ENCODE data around the gene ZDHHC11B. TPM values are rescaled to one million over a fixed set of nuclear protein-coding genes. Genes with fewer than 3 reads are reported as not detected.
"Not testable (repeated sequence)": the region's sequence is repeated elsewhere in the genome, so short reads cannot be mapped to it uniquely, and the experiment has no call there.

Gene ZDHHC11B
- polyA plus RNA-seq, 4 donors, result 2.2 to 18.8 (median 9.5) TPM

DNA sequence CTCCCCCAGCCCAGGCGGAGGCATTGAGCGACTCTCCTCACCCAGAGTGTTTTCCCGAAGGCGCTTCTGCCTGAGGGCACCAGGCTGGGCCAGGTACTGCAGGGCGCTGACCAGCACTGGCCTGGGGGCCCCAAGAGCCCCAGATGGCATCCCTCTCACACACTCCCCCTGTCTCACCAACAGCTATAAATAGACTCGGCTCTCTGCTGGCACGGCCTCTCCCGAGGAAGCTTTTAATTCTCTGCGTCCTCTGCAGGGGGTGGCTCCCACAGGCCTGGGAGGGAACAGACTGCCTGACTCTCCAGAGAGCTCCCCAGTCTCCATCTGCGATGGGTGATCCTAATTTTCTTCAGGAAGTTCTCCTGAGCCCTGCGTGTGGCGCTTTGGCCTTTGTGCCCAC, 2.2 kb downstream of the ZDHHC11B start:
- WGBS, 3 donors, result no CpG with 5 or more reads among the region's 12 CpGs
- H3K4me3 ChIP-seq (ENCODE audit: low read depth in 1 of 3, low read length in 3 of 3); H3K9me3 ChIP-seq (ENCODE audit: control insufficient read depth in 2 of 2, insufficient read depth in 1 of 2, low read depth in 1 of 2, low read length in 1 of 2); H3K4me1 ChIP-seq (ENCODE audit: control insufficient read depth in 3 of 3, insufficient read depth in 2 of 3, low read depth in 1 of 3, low read length in 2 of 3); FAIRE-seq; H3K27ac ChIP-seq (ENCODE audit: low read depth in 1 of 3, low read length in 2 of 3); DNase-seq; H3K27me3 ChIP-seq (ENCODE audit: control insufficient read depth in 3 of 3, insufficient read depth in 3 of 3, low read length in 3 of 3); H3K36me3 ChIP-seq (ENCODE audit: control insufficient read depth in 3 of 3, insufficient read depth in 2 of 3, low read depth in 1 of 3, low read length in 3 of 3): not testable (repeated sequence)

DNA sequence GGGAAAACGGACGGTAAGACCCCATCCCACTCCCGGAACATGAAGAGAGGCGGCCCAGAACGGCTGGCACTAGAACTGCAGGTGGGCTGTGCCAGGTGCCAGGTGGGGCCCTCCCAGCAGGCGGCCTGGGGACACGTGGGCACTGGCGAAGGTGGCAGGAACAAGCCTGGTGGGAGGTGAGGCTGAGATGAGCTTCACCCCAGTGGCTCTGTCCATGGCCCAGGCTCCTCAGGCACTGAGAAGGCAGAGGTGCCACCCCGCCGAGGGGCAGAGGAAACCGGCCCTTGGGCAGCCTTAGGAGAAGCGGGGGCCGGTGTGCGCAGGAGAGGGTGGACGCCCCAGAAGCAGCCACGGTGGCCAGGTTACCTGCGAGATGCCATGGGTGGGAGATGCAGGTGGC, 4.0 kb downstream of the ZDHHC11B start:
- 88 to 90% (median 89%) methylated on average over 11 to 17 of the region's 17 CpGs for WGBS, 3 donors
- DNase-seq; H3K27ac ChIP-seq (ENCODE audit: low read depth in 1 of 3, low read length in 2 of 3); FAIRE-seq; H3K4me1 ChIP-seq (ENCODE audit: control insufficient read depth in 3 of 3, insufficient read depth in 2 of 3, low read depth in 1 of 3, low read length in 2 of 3); H3K9me3 ChIP-seq (ENCODE audit: control insufficient read depth in 2 of 2, insufficient read depth in 1 of 2, low read depth in 1 of 2, low read length in 1 of 2); H3K27me3 ChIP-seq (ENCODE audit: control insufficient read depth in 3 of 3, insufficient read depth in 3 of 3, low read length in 3 of 3); H3K4me3 ChIP-seq (ENCODE audit: low read depth in 1 of 3, low read length in 3 of 3): not testable (repeated sequence)
- H3K36me3 ChIP-seq (ENCODE audit: control insufficient read depth in 3 of 3, insufficient read depth in 2 of 3, low read depth in 1 of 3, low read length in 3 of 3), result peaks cover 0 to 19% (median 0%) of the 10 kb centered on the region in 3 donors

- FAIRE-seq; H3K27ac ChIP-seq (ENCODE audit: low read depth in 1 of 3, low read length in 2 of 3); DNase-seq; H3K4me1 ChIP-seq (ENCODE audit: control insufficient read depth in 3 of 3, insufficient read depth in 2 of 3, low read depth in 1 of 3, low read length in 2 of 3); H3K27me3 ChIP-seq (ENCODE audit: control insufficient read depth in 3 of 3, insufficient read depth in 3 of 3, low read length in 3 of 3); H3K9me3 ChIP-seq (ENCODE audit: control insufficient read depth in 2 of 2, insufficient read depth in 1 of 2, low read depth in 1 of 2, low read length in 1 of 2); H3K4me3 ChIP-seq (ENCODE audit: low read depth in 1 of 3, low read length in 3 of 3): not testable (repeated sequence)
- WGBS, 3 donors, result 81 to 88% (median 85%) methylated on average over 5 to 9 of the region's 9 CpGs
- peaks cover 0 to 23% (median 0%) of the 10 kb centered on the region in 3 donors for H3K36me3 ChIP-seq (ENCODE audit: control insufficient read depth in 3 of 3, insufficient read depth in 2 of 3, low read depth in 1 of 3, low read length in 3 of 3)
Measured at GRCh38 chr5:778967-779366, 5.6 kb downstream of the ZDHHC11B start.

DNA sequence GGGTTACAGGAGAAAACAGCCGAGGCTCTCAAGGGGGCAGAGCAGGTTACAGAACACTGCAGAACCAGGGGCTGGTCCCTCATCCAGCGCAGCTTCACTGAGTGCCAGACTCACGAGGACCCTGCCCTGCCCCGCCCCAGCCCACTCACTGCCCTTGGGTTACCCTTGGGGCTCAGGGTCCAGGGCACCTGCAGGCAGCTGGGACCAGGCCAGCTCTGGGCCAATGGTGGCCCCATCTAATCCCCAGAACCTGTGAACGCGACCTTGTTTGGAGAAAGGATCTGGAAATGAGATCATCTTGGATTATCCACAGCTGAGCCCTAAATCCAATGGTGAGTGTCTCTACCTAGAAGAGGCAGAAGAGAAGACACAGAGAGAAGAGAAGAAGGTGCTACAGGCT, 6.1 kb downstream of the ZDHHC11B start:
- 89 to 92% methylated on average over 2 to 6 of the region's 6 CpGs; no CpG with 5 or more reads in 1 of the 3 donors for WGBS, 3 donors
- FAIRE-seq; DNase-seq; H3K27me3 ChIP-seq (ENCODE audit: control insufficient read depth in 3 of 3, insufficient read depth in 3 of 3, low read length in 3 of 3); H3K4me3 ChIP-seq (ENCODE audit: low read depth in 1 of 3, low read length in 3 of 3); H3K27ac ChIP-seq (ENCODE audit: low read depth in 1 of 3, low read length in 2 of 3); H3K9me3 ChIP-seq (ENCODE audit: control insufficient read depth in 2 of 2, insufficient read depth in 1 of 2, low read depth in 1 of 2, low read length in 1 of 2); H3K4me1 ChIP-seq (ENCODE audit: control insufficient read depth in 3 of 3, insufficient read depth in 2 of 3, low read depth in 1 of 3, low read length in 2 of 3): not testable (repeated sequence)
- H3K36me3 ChIP-seq (ENCODE audit: control insufficient read depth in 3 of 3, insufficient read depth in 2 of 3, low read depth in 1 of 3, low read length in 3 of 3), result peaks cover 0 to 27% (median 0%) of the 10 kb centered on the region in 3 donors

GRCh38 chr5:777756-778161, 6.8 kb downstream of the ZDHHC11B start:
- Histone ChIP-seq H3K27me3 (ENCODE audit: control insufficient read depth in 3 of 3, insufficient read depth in 3 of 3, low read length in 3 of 3) (no peaks in the 10 kb centered on the region), H3K4me1 (ENCODE audit: control insufficient read depth in 3 of 3, insufficient read depth in 2 of 3, low read depth in 1 of 3, low read length in 2 of 3) (no peaks in the 10 kb centered on the region), H3K9me3 (ENCODE audit: control insufficient read depth in 2 of 2, insufficient read depth in 1 of 2, low read depth in 1 of 2, low read length in 1 of 2) (no peaks in the 10 kb centered on the region), H3K27ac (ENCODE audit: low read depth in 1 of 3, low read length in 2 of 3) (no peak overlapping the region), H3K4me3 (ENCODE audit: low read depth in 1 of 3, low read length in 3 of 3) (no peak overlapping the region), H3K36me3 (ENCODE audit: control insufficient read depth in 3 of 3, insufficient read depth in 2 of 3, low read depth in 1 of 3, low read length in 3 of 3) (peaks cover 0 to 28% (median 0%) of the 10 kb centered on the region in 3 donors)
- DNase-seq, result no peak
- 94 to 96% (median 95%) methylated on average over 18 to 36 of the region's 36 CpGs for WGBS, 3 donors
- FAIRE-seq, result no peak

DNA sequence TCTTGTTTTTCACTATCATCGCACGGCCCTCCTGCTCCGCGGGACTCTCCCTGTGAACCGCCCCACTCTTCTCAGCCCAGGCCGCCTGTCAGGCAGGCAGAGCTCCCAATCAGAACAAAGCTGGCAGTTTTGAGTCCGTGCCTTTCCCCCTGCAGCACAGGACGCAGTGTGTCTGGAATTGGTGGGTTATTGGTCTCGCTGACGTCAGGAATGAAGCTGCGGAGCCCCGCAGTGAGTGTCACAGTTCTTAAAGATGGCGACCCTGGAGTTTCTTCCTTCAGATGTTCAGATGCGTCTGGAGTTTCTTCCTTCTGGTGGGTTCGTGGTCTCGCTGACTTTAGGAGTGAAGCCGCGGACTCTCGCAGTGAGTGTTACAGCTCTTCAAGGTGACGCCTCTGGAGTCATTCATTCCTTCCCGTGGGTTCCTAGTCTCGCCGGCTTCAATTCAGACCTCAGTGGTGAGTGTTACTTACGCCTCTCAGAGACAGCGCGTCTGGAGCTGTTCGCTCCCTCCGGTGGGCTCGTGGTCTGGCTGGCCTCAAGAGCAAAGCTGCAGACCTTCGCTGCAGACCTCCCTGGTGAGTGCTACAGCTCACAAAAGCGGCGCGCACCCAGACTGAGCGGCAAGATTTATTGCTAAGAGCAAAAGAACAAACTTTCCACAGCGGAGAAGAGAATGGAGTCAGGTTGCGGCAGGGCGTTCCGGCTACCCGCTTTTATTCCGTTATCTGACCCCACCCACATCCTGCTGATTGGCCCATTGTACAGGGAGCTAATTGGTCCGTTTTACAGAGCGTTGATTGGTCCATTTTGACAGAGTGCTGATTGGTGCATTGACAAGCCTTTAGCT, 7.4 kb downstream of the ZDHHC11B start:
- Histone ChIP-seq H3K4me3 (ENCODE audit: low read depth in 1 of 3, low read length in 3 of 3) (no peak overlapping the region), H3K27ac (ENCODE audit: low read depth in 1 of 3, low read length in 2 of 3) (no peak overlapping the region), H3K4me1 (ENCODE audit: control insufficient read depth in 3 of 3, insufficient read depth in 2 of 3, low read depth in 1 of 3, low read length in 2 of 3) (no peaks in the 10 kb centered on the region), H3K36me3 (ENCODE audit: control insufficient read depth in 3 of 3, insufficient read depth in 2 of 3, low read depth in 1 of 3, low read length in 3 of 3) (peaks cover 0 to 28% (median 0%) of the 10 kb centered on the region in 3 donors), H3K27me3 (ENCODE audit: control insufficient read depth in 3 of 3, insufficient read depth in 3 of 3, low read length in 3 of 3) (no peaks in the 10 kb centered on the region), H3K9me3 (ENCODE audit: control insufficient read depth in 2 of 2, insufficient read depth in 1 of 2, low read depth in 1 of 2, low read length in 1 of 2) (no peaks in the 10 kb centered on the region)
- DNase-seq (no peak), FAIRE-seq (no peak)
- 83 to 91% (median 91%) methylated on average over 42 of the region's 42 CpGs for WGBS, 3 donors

DNA sequence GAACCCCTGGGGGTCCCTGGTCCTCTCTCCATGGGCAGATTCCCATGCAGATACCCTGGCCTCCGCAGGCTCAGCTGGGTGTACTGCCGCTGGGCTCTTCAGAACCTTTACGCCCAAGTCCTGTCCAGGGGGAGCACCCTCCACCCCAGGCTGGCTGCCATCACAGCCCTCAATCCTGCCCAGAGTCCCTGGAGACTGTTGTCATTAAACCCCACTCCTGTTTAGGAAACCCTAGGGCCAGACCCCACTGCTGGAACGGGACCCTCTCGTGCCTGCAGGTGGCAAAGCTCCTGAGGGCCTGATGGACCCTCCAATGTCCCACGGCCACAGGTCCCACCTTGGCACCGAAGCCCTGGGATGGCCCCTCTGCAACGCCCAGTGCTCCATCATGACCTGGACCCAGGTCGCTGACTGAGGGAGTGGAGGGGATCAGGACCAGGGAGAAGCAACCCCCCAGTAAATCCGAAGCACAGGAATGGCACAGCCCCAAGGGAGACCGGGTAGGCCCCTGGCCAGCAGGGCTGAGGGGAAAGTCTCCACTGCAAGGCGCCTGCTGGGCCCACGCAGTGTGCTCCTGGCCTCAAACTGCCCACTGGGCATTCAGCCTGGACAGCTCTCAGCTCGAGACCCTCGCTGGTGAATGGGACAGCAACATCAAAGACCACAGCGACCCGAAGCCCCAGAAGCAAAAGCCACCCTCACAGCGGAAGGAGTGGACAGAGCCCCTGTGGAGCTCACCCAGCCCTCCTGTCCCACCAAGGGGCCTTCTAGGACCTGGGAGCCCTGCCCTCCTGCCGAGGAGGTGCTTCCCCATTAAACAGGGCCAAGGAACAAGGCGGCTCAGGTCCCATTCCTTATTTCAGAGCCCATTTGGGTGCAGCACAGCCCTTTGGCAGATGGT, 8.3 kb downstream of the ZDHHC11B start:
- 89 to 94% (median 89%) methylated on average over 13 to 20 of the region's 20 CpGs for WGBS, 3 donors
- Histone ChIP-seq H3K36me3 (ENCODE audit: control insufficient read depth in 3 of 3, insufficient read depth in 2 of 3, low read depth in 1 of 3, low read length in 3 of 3) (peaks cover 0 to 28% (median 0%) of the 10 kb centered on the region in 3 donors), H3K4me3 (ENCODE audit: low read depth in 1 of 3, low read length in 3 of 3) (no peak overlapping the region), H3K4me1 (ENCODE audit: control insufficient read depth in 3 of 3, insufficient read depth in 2 of 3, low read depth in 1 of 3, low read length in 2 of 3) (no peaks in the 10 kb centered on the region), H3K27ac (ENCODE audit: low read depth in 1 of 3, low read length in 2 of 3) (no peak overlapping the region), H3K27me3 (ENCODE audit: control insufficient read depth in 3 of 3, insufficient read depth in 3 of 3, low read length in 3 of 3) (no peaks in the 10 kb centered on the region), H3K9me3 (ENCODE audit: control insufficient read depth in 2 of 2, insufficient read depth in 1 of 2, low read depth in 1 of 2, low read length in 1 of 2) (no peaks in the 10 kb centered on the region)
- no peak for DNase-seq
- FAIRE-seq, result no peak

DNA sequence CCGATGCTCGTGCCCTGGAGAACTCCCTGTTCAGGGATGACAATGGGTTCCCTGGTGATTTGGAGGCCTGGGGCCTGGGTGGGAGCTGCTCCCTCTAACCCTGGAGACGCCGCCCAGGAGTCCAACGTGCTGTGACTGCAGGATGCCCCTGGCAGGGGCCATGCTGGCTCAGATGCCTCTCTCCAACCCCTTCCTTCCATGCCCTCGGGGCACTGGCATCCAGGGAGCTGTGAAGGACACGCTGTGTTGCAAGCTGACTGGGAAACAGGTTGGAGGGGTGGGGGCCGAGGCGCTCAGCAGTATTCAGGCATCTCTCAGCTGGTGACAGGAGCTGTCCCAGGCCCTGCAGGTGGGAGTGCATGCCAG, 9.0 kb downstream of the ZDHHC11B start:
- not testable (repeated sequence) for FAIRE-seq; H3K4me1 ChIP-seq (ENCODE audit: control insufficient read depth in 3 of 3, insufficient read depth in 2 of 3, low read depth in 1 of 3, low read length in 2 of 3); H3K27ac ChIP-seq (ENCODE audit: low read depth in 1 of 3, low read length in 2 of 3); H3K9me3 ChIP-seq (ENCODE audit: control insufficient read depth in 2 of 2, insufficient read depth in 1 of 2, low read depth in 1 of 2, low read length in 1 of 2); DNase-seq; H3K4me3 ChIP-seq (ENCODE audit: low read depth in 1 of 3, low read length in 3 of 3); H3K27me3 ChIP-seq (ENCODE audit: control insufficient read depth in 3 of 3, insufficient read depth in 3 of 3, low read length in 3 of 3)
- 78 to 91% (median 80%) methylated on average over 4 to 8 of the region's 9 CpGs for WGBS, 3 donors
- H3K36me3 ChIP-seq (ENCODE audit: control insufficient read depth in 3 of 3, insufficient read depth in 2 of 3, low read depth in 1 of 3, low read length in 3 of 3), result peaks cover 0 to 28% (median 0%) of the 10 kb centered on the region in 3 donors
